A549 (cell line): ENCODE measurements around the gene HCST. TPM values are rescaled to one million over a fixed set of nuclear protein-coding genes. Genes with fewer than 3 reads are reported as not detected.
A peak's percentile ranks its signal among the peaks of the same experiment; 100 is the strongest.

Experiments used
- ATAC-seq, 2 experiments: fragments of 200-7000 bp in 1 of 2; fragments of >200 bp in 1 of 2; cut with Nextera tagmentation in 1 of 2; cut with Tn5 transposase in 1 of 2; 3 replicates each; pipeline versions ENCODE4 v1.8.0 to v1.9.1; 2018 to 2020; ENCODE audit warnings: mild to moderate bottlenecking in 1 of 2, moderate library complexity in 1 of 2
- CTCF ChIA-PET: fragments of 300-600 bp; sonication (Branson Sonifier 250); formaldehyde crosslinking; extraction: SDS; loops from one replicate; lab custom pipeline; 2021; ENCODE audit warnings: antibody characterized with exemption, inconsistent platforms; lab: Yijun Ruan, JAX
- POLR2A ChIA-PET: fragments of 350-600 bp; formaldehyde crosslinking; extraction: SDS; loops from one replicate; lab custom pipeline; 2021; ENCODE audit warnings: antibody characterized with exemption, inconsistent platforms; lab: Yijun Ruan, JAX
- DNase-seq, 2 experiments: peaks; one replicate each; pipeline versions ENCODE4 v3.0.0 to v3.0.0-alpha.2; 2011 to 2016; ENCODE audit warnings: low read depth in 1 of 2, low spot score in 1 of 2
- FAIRE-seq: peaks from 2 replicates; lab custom pipeline; 2011; peaks lifted over from hg19 to GRCh38; lab: Jason Lieb, UNC
- H3K27ac ChIP-seq, 2 experiments: fragments of >200 bp; sonication (Bioruptor Twin); formaldehyde crosslinking; 3 replicates each; pipeline ENCODE4 v1.5.1; 2016 to 2017
- H3K4me1 ChIP-seq: fragments of >200 bp; sonication (Bioruptor Twin); formaldehyde crosslinking; 3 replicates; pipeline ENCODE4 v1.6.1; 2016
- H3K4me2 ChIP-seq: fragments of >200 bp; sonication (Bioruptor Twin); formaldehyde crosslinking; 3 replicates; pipeline ENCODE4 v1.6.1; 2016
- H3K4me3 ChIP-seq: fragments of >200 bp; sonication (Bioruptor Twin); formaldehyde crosslinking; 3 replicates; pipeline ENCODE4 v1.5.1; 2016
- H3K9me3 ChIP-seq: fragments of >200 bp; sonication (Bioruptor Twin); formaldehyde crosslinking; 3 replicates; pipeline ENCODE4 v1.6.1; 2016
- ATOH8 ChIP-seq: fragments of 250-450 bp; sonication (Bioruptor Pico); IDR thresholded peaks from 2 replicates; pipeline ENCODE4 v1.5.0; 2020; ENCODE audit warnings: low read depth, mild to moderate bottlenecking, moderate library complexity
- BCL3 ChIP-seq: fragments of >200 bp; sonication (Bioruptor Twin); formaldehyde crosslinking; IDR thresholded peaks from 3 replicates; pipeline ENCODE4 v1.6.1; 2016
- BHLHE40 ChIP-seq: IDR thresholded peaks from 2 replicates; pipeline ENCODE4 v1.6.1; 2012; ENCODE audit warnings: low read depth, low read length, inconsistent platforms
- CBX8 ChIP-seq: fragments of 200-600 bp; sonication (generic); IDR thresholded peaks from 2 replicates; pipeline ENCODE4 v1.6.1; 2016
- CHD4 ChIP-seq: fragments of 200-600 bp; sonication (generic); IDR thresholded peaks from 2 replicates; pipeline ENCODE4 v1.6.1; 2016; ENCODE audit warnings: antibody characterized with exemption, mild to moderate bottlenecking, borderline replicate concordance
- EHF ChIP-seq: fragments of 250-450 bp; sonication (Bioruptor Pico); IDR thresholded peaks from 2 replicates; pipeline ENCODE4 v1.5.0; 2020; ENCODE audit warnings: mild to moderate bottlenecking
- EHMT2 ChIP-seq: fragments of 200-600 bp; sonication (generic); IDR thresholded peaks from 2 replicates; pipeline ENCODE4 v1.6.1; 2016; ENCODE audit warnings: antibody characterized with exemption, low read depth, mild to moderate bottlenecking, moderate library complexity
- FOSL2 ChIP-seq, 2 experiments: fragments of 450-650 bp in 1 of 2; fragments of >200 bp in 1 of 2; sonication (Bioruptor Twin) in 1 of 2; formaldehyde crosslinking; IDR thresholded peaks; 2 replicates each; pipeline versions ENCODE4 v1.5.0 to v1.6.1; 2016 to 2020; ENCODE audit warnings: mild to moderate bottlenecking in 1 of 2, moderate library complexity in 1 of 2
- FOXS1 ChIP-seq: fragments of 250-450 bp; sonication (Bioruptor Pico); IDR thresholded peaks from 2 replicates; pipeline ENCODE4 v1.5.0; 2020; ENCODE audit warnings: mild to moderate bottlenecking, moderate library complexity
- GATA3 ChIP-seq: IDR thresholded peaks from 2 replicates; pipeline ENCODE4 v1.6.1; 2012; ENCODE audit warnings: borderline replicate concordance
- HDAC2 ChIP-seq: fragments of 200-600 bp; sonication (generic); IDR thresholded peaks from 2 replicates; pipeline ENCODE4 v1.6.1; 2016
- HES2 ChIP-seq: fragments of >200 bp; sonication (Bioruptor Twin); formaldehyde crosslinking; IDR thresholded peaks from 2 replicates; pipeline ENCODE4 v1.6.1; 2016
- HEYL ChIP-seq: fragments of 250-450 bp; sonication (Bioruptor Pico); IDR thresholded peaks from 2 replicates; pipeline ENCODE4 v1.8.0; 2021; ENCODE audit warnings: mild to moderate bottlenecking, moderate library complexity
- HMGXB4 ChIP-seq: fragments of 250-450 bp; sonication (Bioruptor Pico); IDR thresholded peaks from 2 replicates; pipeline ENCODE4 v1.5.0; 2021; ENCODE audit warnings: mild to moderate bottlenecking, moderate library complexity, borderline replicate concordance
- HOXB13 ChIP-seq: fragments of 250-450 bp; sonication (Bioruptor Pico); IDR thresholded peaks from 2 replicates; pipeline ENCODE4 v1.5.0; 2020; ENCODE audit warnings: low read depth, mild to moderate bottlenecking, moderate library complexity
- HOXB5 ChIP-seq: fragments of 250-450 bp; sonication (Bioruptor Pico); IDR thresholded peaks from 2 replicates; pipeline ENCODE4 v1.5.0; 2020; ENCODE audit warnings: mild to moderate bottlenecking, moderate library complexity
- JUN ChIP-seq, 2 experiments: fragments of >200 bp; sonication (Bioruptor Twin); formaldehyde crosslinking; IDR thresholded peaks; 2 replicates in 1 of 2; 3 replicates in 1 of 2; pipeline ENCODE4 v1.6.1; 2016 to 2017
- JUNB ChIP-seq: fragments of >200 bp; sonication (Bioruptor Twin); formaldehyde crosslinking; IDR thresholded peaks from 2 replicates; pipeline ENCODE4 v1.6.1; 2016
- KDM1A ChIP-seq: fragments of 200-600 bp; sonication (generic); IDR thresholded peaks from 2 replicates; pipeline ENCODE4 v1.6.1; 2016; ENCODE audit warnings: low read depth, mild to moderate bottlenecking
- MAFK ChIP-seq: fragments of 450-650 bp; IDR thresholded peaks from 2 replicates; pipeline ENCODE4 v1.6.1; 2014; ENCODE audit not compliant: partially characterized antibody
- MAX ChIP-seq: IDR thresholded peaks from 2 replicates; pipeline ENCODE4 v1.6.1; 2012
- NPAS2 ChIP-seq: fragments of 250-450 bp; sonication (Bioruptor Pico); IDR thresholded peaks from 2 replicates; pipeline ENCODE4 v1.8.0; 2022; ENCODE audit warnings: mild to moderate bottlenecking, moderate library complexity, borderline replicate concordance
- NR3C1 ChIP-seq: fragments of >200 bp; sonication (Bioruptor Twin); formaldehyde crosslinking; IDR thresholded peaks from 3 replicates; pipeline ENCODE4 v1.6.1; 2017
- PBX3 ChIP-seq: IDR thresholded peaks from 2 replicates; pipeline ENCODE4 v1.6.1; 2012
- RAD21 ChIP-seq, 2 experiments: fragments of >200 bp in 1 of 2; sonication (Bioruptor Twin) in 1 of 2; formaldehyde crosslinking in 1 of 2; IDR thresholded peaks in 1 of 2; conservative IDR thresholded peaks in 1 of 2; 2 replicates in 1 of 2; 3 replicates in 1 of 2; pipeline ENCODE4 v1.6.1; 2012 to 2018; ENCODE audit warnings: inconsistent platforms in 1 of 2
- REST ChIP-seq: fragments of 200-600 bp; sonication (generic); IDR thresholded peaks from 2 replicates; pipeline ENCODE4 v1.6.1; 2016; ENCODE audit warnings: antibody characterized with exemption, mild to moderate bottlenecking, moderate library complexity
- TFCP2L1 ChIP-seq: fragments of 250-450 bp; sonication (Bioruptor Pico); IDR thresholded peaks from 2 replicates; pipeline ENCODE4 v1.5.0; 2021; ENCODE audit warnings: mild to moderate bottlenecking
- TP53 ChIP-seq: fragments of 250-450 bp; sonication (Bioruptor Pico); IDR thresholded peaks from 2 replicates; pipeline ENCODE4 v1.5.0; 2021; ENCODE audit warnings: mild to moderate bottlenecking, moderate library complexity
- USF2 ChIP-seq: fragments of 450-650 bp; IDR thresholded peaks from 2 replicates; pipeline ENCODE4 v1.6.1; 2014; ENCODE audit warnings: antibody characterized with exemption
- ZSCAN20 ChIP-seq: fragments of 250-450 bp; sonication (Bioruptor Pico); IDR thresholded peaks from 2 replicates; pipeline ENCODE4 v1.8.0; 2022; ENCODE audit warnings: mild to moderate bottlenecking, moderate library complexity
- WGBS: methylation state at CpG from one replicate; pipeline ENCODE4 v1.1.6; 2017; ENCODE audit errors: missing lambda C conversion rate; 5-methylcytosine and 5-hydroxymethylcytosine counted together
- polyA plus RNA-seq, 4 experiments: library from polyadenylated mRNA; depleted of rRNA in 3 of 4; stranded (reverse); fragments of >200 nt; fragmentation: RNase III in 1 of 4; extraction: RNeasy Plus Mini Kit Qiagen cat#74134 plus additional on column Dnase treatment in 1 of 4; gene quantifications; 2 replicates in 3 of 4; 3 replicates in 1 of 4; pipeline ENCODE4 v1.2.3, GENCODE V29; 2011 to 2017

HCST gene
- polyA plus RNA-seq, 2 of the 4 experiments (the other 2 are of a cell fraction) = 0.49 TPM; not detected in 1

- Histone ChIP-seq H3K9me3 (no peaks in the 10 kb centered on the region), H3K4me3 (no peak overlapping the region), H3K4me1 (peaks cover 7% of the 10 kb centered on the region), H3K27ac (no peak overlapping the region), H3K4me2 (peak overlapping the region; percentile 55)
- WGBS = 5% methylated on average over 28 of the region's 28 CpGs
- TF ChIP-seq BHLHE40 = peak; percentile 62
- TF ChIP-seq MAFK = peak; percentile 52
- TF ChIP-seq CHD4 = no peak
- TF ChIP-seq ZSCAN20 (CRISPR knock-in tag) = peak; percentile 87; the same call in 1 of the 2 replicates
- no peak for TF ChIP-seq PBX3
- no peak; a peak in 1 of 5 replicates for TF ChIP-seq JUN (IDR thresholded peaks at IDR 0.05)
- TF ChIP-seq JUNB = no peak
- no peak for TF ChIP-seq KDM1A
- no peak for TF ChIP-seq HES2
- peak; percentile 82 for TF ChIP-seq MAX
- TF ChIP-seq REST = peak; percentile 100
- no peak for TF ChIP-seq NR3C1
- TF ChIP-seq NPAS2 (CRISPR knock-in tag) = peak; percentile 80; the same call in 1 of the 2 replicates
- TF ChIP-seq HEYL (CRISPR knock-in tag) = peak; percentile 56; the same call in 1 of the 2 replicates
- peak; percentile 84 for TF ChIP-seq USF2
- TF ChIP-seq EHMT2 = peak; percentile 100
- no peak for TF ChIP-seq FOSL2 (IDR thresholded peaks at IDR 0.05)
- TF ChIP-seq FOSL2 (CRISPR knock-in tag; IDR thresholded peaks at IDR 0.05) = peak; percentile 41; the same call in 1 of the 2 replicates
- peak; percentile 91; the same call in 1 of the 2 replicates for TF ChIP-seq ATOH8
- peak; percentile 96 for TF ChIP-seq HOXB5
- TF ChIP-seq BCL3 = no peak
- TF ChIP-seq TFCP2L1 (CRISPR knock-in tag) = 0 out of 2 replicates have a peak, but pooled peaks have one; percentile 7
- TF ChIP-seq GATA3 = no peak
- peak; percentile 96 for TF ChIP-seq HOXB13 (CRISPR knock-in tag)
- TF ChIP-seq FOXS1 (CRISPR knock-in tag) = peak; percentile 95
- peak; percentile 60; the same call in 1 of the 2 replicates for TF ChIP-seq HMGXB4 (CRISPR knock-in tag)
- peak; percentile 92 for TF ChIP-seq EHF
- TF ChIP-seq TP53 (CRISPR knock-in tag) = peak; percentile 73; the same call in 1 of the 2 replicates
- TF ChIP-seq CBX8 = no peak
- TF ChIP-seq RAD21 (conservative IDR thresholded peaks at IDR 0.05 in 1 of 2, IDR thresholded peaks at IDR 0.05 in 1 of 2) = 0 out of 5 replicates have a peak, but pooled peaks of 1 of the 2 experiments have one; percentile 5
- 0 out of 2 replicates have a peak, but pooled peaks have one; percentile 35 for TF ChIP-seq HDAC2
- ATAC-seq (peak; percentile 87 to 95), FAIRE-seq (peak; percentile 98), DNase-seq (peak; percentile 93 to 98)
- CTCF ChIA-PET = interaction anchor here (0.7 to 17.6 kb wide), 14 partner anchors 10 to 482 kb away, joined by 3 to 402 read pairs (median 6); partner anchors contain the start of genes APLP1 and THAP8
- POLR2A ChIA-PET = interaction anchor here (0.5 to 1.1 kb wide), 5 partner anchors 10 to 477 kb away, joined by 3 to 12 read pairs (median 3); no protein-coding TSS in a partner anchor
Observed at GRCh38 chr19:35879770-35880317, 22.5 kb upstream of the HCST start.
